GM12878 (cell line): Measurements from ENCODE around the gene GOLGA2. TPM values are rescaled to one million over a fixed set of nuclear protein-coding genes. Genes with fewer than 3 reads are reported as not detected.

Experiments used
- ATAC-seq: fragments of 200-7000 bp; cut with Tn5 transposase; 3 replicates; pipeline ENCODE4 v1.9.1; 2020; ENCODE audit warnings: mild to moderate bottlenecking, moderate library complexity
- BruUV-seq: library from RNA; stranded (reverse); fragments of 400-500 nt; replicated peaks from 2 replicates; lab custom pipeline; 2021; lab: Mats Ljungman, UMichigan
- CTCF ChIA-PET: fragments of 300-600 bp; sonication (Branson Sonifier 250); formaldehyde crosslinking; extraction: SDS; loops from one replicate; lab custom pipeline; 2021; ENCODE audit warnings: inconsistent platforms; lab: Yijun Ruan, JAX
- POLR2A ChIA-PET: fragments of 350-600 bp; formaldehyde crosslinking; extraction: SDS; loops from one replicate; lab custom pipeline; 2021; ENCODE audit warnings: inconsistent platforms; lab: Charles Lee
- RAD21 ChIA-PET: fragments of 300-600 bp; sonication (Branson Sonifier 250); formaldehyde crosslinking; loops from one replicate; lab custom pipeline; 2023; ENCODE audit warnings: antibody characterized with exemption; ENCODE audit not compliant: unreplicated experiment; lab: Charles Lee
- SMC1A ChIA-PET: fragments of 300-600 bp; sonication (Branson Sonifier 250); formaldehyde crosslinking; loops from one replicate; lab custom pipeline; 2023; ENCODE audit not compliant: unreplicated experiment, uncharacterized antibody; lab: Charles Lee
- DNase-seq: peaks from one replicate; pipeline ENCODE4 v3.0.0-alpha.2; 2011; ENCODE audit warnings: low read depth, low spot score
- FAIRE-seq: peaks from 3 replicates; lab custom pipeline; 2011; peaks lifted over from hg19 to GRCh38; lab: Jason Lieb, UNC
- H2AFZ ChIP-seq: 2 replicates; pipeline ENCODE4 v1.6.0; 2011; ENCODE audit warnings: low read depth, low read length, control low read depth; ENCODE audit not compliant: control insufficient read depth
- H3K27ac ChIP-seq: 2 replicates; pipeline ENCODE4 v1.5.1; 2011; ENCODE audit warnings: control low read depth; ENCODE audit not compliant: control insufficient read depth, insufficient read depth
- H3K27me3 ChIP-seq, 2 experiments: replicated peaks in 1 of 2; 2 replicates each; pipeline versions ENCODE4 v1.6.0 to v1.6.1; 2011; ENCODE audit warnings: low read length in 1 of 2; ENCODE audit not compliant: control insufficient read depth in 2 of 2, insufficient read depth in 2 of 2
- H3K36me3 ChIP-seq, 2 experiments: 2 replicates each; pipeline ENCODE4 v1.5.1; 2011; ENCODE audit warnings: low read length in 1 of 2; ENCODE audit not compliant: control insufficient read depth in 2 of 2, insufficient read depth in 2 of 2
- H3K4me1 ChIP-seq: 2 replicates; pipeline ENCODE4 v1.6.1; 2011; ENCODE audit warnings: mild to moderate bottlenecking, low read length, moderate library complexity, mixed read lengths; ENCODE audit not compliant: control insufficient read depth, insufficient read depth
- H3K4me2 ChIP-seq: 2 replicates; pipeline ENCODE4 v1.6.0; 2011; ENCODE audit warnings: control low read depth; ENCODE audit not compliant: control insufficient read depth, insufficient read depth
- H3K4me3 ChIP-seq: fragments of 200-600 bp; sonication (generic); 2 replicates; pipeline ENCODE4 v1.5.1; 2016
- H3K79me2 ChIP-seq: 2 replicates; pipeline ENCODE4 v1.6.0; 2011; ENCODE audit warnings: low read length; ENCODE audit not compliant: control insufficient read depth, insufficient read depth
- H3K9ac ChIP-seq: 2 replicates; pipeline ENCODE4 v1.8.0; 2011; ENCODE audit warnings: low read length, control low read depth, mixed read lengths; ENCODE audit not compliant: control insufficient read depth, insufficient read depth
- H3K9me3 ChIP-seq: replicated peaks from 3 replicates; pipeline ENCODE4 v1.5.1; 2011; ENCODE audit warnings: mild to moderate bottlenecking, low read length; ENCODE audit not compliant: control insufficient read depth, insufficient read depth
- H4K20me1 ChIP-seq: 2 replicates; pipeline ENCODE4 v1.6.0; 2011; ENCODE audit not compliant: control insufficient read depth, insufficient read depth
- EED ChIP-seq: sonication (generic); IDR thresholded peaks from 2 replicates; pipeline ENCODE4 v1.6.1; 2016; ENCODE audit warnings: antibody characterized with exemption, low read depth
- IKZF1 ChIP-seq: fragments of 450-650 bp; conservative IDR thresholded peaks from 2 replicates; pipeline ENCODE4 v1.6.1; 2017; ENCODE audit warnings: antibody characterized with exemption, mild to moderate bottlenecking
- IRF3 ChIP-seq: fragments of 450-650 bp; IDR thresholded peaks from 2 replicates; pipeline ENCODE4 v1.6.1; 2014; ENCODE audit warnings: mild to moderate bottlenecking
- KAT2A ChIP-seq: conservative IDR thresholded peaks from 2 replicates; pipeline ENCODE4 v1.6.1; 2011; ENCODE audit warnings: low read depth, low read length; ENCODE audit not compliant: control insufficient read depth
- LARP7 ChIP-seq: fragments of 450-650 bp; IDR thresholded peaks from 2 replicates; pipeline ENCODE4 v1.6.1; 2017; ENCODE audit warnings: mild to moderate bottlenecking
- PAX5 ChIP-seq: IDR thresholded peaks from 2 replicates; pipeline ENCODE4 v1.6.1; 2011; ENCODE audit warnings: low read depth, low read length, borderline replicate concordance
- POLR2A ChIP-seq: IDR thresholded peaks from 2 replicates; pipeline ENCODE4 v1.6.1; 2011; ENCODE audit warnings: low read depth, mild to moderate bottlenecking, low read length
- POU2F2 ChIP-seq: IDR thresholded peaks from 3 replicates; pipeline ENCODE4 v1.6.1; 2011; ENCODE audit warnings: low read depth, mild to moderate bottlenecking, low read length, borderline replicate concordance
- RAD51 ChIP-seq: fragments of 450-650 bp; IDR thresholded peaks from 2 replicates; pipeline ENCODE4 v1.6.1; 2016; ENCODE audit warnings: moderate library complexity, mild to moderate bottlenecking, inconsistent platforms
- RFX5 ChIP-seq: IDR thresholded peaks from 2 replicates; pipeline ENCODE4 v1.6.1; 2011; ENCODE audit warnings: low read depth, low read length, improper control_type of control experiment
- SUPT20H ChIP-seq: IDR thresholded peaks from 2 replicates; pipeline ENCODE4 v1.6.1; 2011; ENCODE audit warnings: low read depth, mild to moderate bottlenecking, low read length, moderate library complexity, borderline replicate concordance; ENCODE audit not compliant: control insufficient read depth
- YY1 ChIP-seq: IDR thresholded peaks from 2 replicates; pipeline ENCODE4 v1.6.1; 2011; ENCODE audit warnings: low read depth, mild to moderate bottlenecking, low read length
- ZBED1 ChIP-seq: IDR thresholded peaks from 2 replicates; pipeline ENCODE4 v1.6.1; 2016; ENCODE audit warnings: borderline replicate concordance
- ZNF274 ChIP-seq: IDR thresholded peaks from one replicate; pipeline ENCODE4 v1.8.0; 2011; ENCODE audit not compliant: insufficient read length, insufficient read depth
- ZNF622 ChIP-seq: fragments of 450-650 bp; IDR thresholded peaks from 2 replicates; pipeline ENCODE4 v1.6.1; 2017; ENCODE audit warnings: mild to moderate bottlenecking, inconsistent platforms
- WGBS: methylation state at CpG from one replicate; pipeline ENCODE4 v1.1.6; 2016; ENCODE audit warnings: low lambda C conversion rate; ENCODE audit not compliant: insufficient replicate concordance, insufficient coverage; ENCODE audit errors: missing lambda C conversion rate; 5-methylcytosine and 5-hydroxymethylcytosine counted together
- in situ Hi-C: fragments of 300-500 bp; cut with MboI; formaldehyde crosslinking; loops from 9 replicates; pipeline ENCODE4 v1.14.3; 2018; ENCODE audit warnings: mixed read lengths
- intact Hi-C: fragments of 100-400 bp; cut with micrococcal nuclease; formaldehyde crosslinking; loops from one replicate; pipeline ENCODE4 v1.14.2; 2022; ENCODE audit not compliant: unreplicated experiment
- polyA plus RNA-seq, 11 experiments: library from polyadenylated mRNA; depleted of rRNA in 4 of 11; unstranded in 6 of 11; stranded (reverse) in 5 of 11; fragments of >200 nt; fragmentation: Nextera tagmentation in 4 of 11; fragmentation: Illumina TruSeq in 1 of 11; extraction: Ambion mirVana in 4 of 11; extraction: Trizol in 1 of 11; gene quantifications; 1 replicate in 1 of 11; 2 replicates in 10 of 11; pipeline versions ENCODE4 v1.2.1 to v1.2.3, GENCODE V29; 2011 to 2016; ENCODE audit warnings: inconsistent platforms in 2 of 11, missing spikeins in 2 of 11, low read depth in 1 of 11
- total RNA-seq, 4 experiments: library from RNA; depleted of rRNA in 3 of 4; stranded (reverse); fragments of >200 nt in 3 of 4; fragmentation: Illumina TruSeq in 1 of 4; extraction: Trizol in 1 of 4; gene quantifications; 2 replicates each; pipeline versions ENCODE4 v1.2.1 to v1.2.3, GENCODE V29; 2013 to 2021

GOLGA2 gene
- total and polyA plus RNA-seq, 10 of the 15 experiments (the other 5 are each of a cell fraction or from before 2014, with no cell fraction given) = 5.9 to 32.6 (median 19.7) TPM

DNA sequence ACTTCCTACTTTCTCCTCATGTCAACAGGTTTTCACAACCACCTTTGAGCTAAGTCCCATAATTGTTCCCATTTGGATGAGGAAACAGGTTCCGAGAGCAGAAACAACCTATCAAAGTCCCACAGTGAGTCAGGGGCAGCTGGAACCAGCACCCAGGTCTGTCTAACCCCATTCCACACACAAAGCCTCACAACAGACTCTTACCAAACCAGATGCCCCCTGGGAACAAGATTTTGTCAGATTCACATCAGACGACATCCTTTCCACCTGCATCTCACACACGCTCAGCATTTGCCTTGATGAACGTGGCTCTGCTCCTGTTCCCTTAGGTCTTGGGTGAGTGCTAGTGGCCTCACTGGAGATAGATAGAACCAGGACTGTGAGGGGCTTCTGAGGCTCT, 17.3 kb upstream of the GOLGA2 start:
- ChIA-PET POLR2A (interaction anchor here (0.6 kb wide), 1 partner anchor 101 kb away, joined by 3 read pairs; no protein-coding TSS in a partner anchor), SMC1A (interaction anchor here (0.6 to 4.2 kb wide), 6 partner anchors 17 to 221 kb away, joined by 3 to 23 read pairs (median 4); partner anchors contain the start of genes GOLGA2 and SWI5), CTCF (interaction anchor here (0.5 to 1.8 kb wide), 4 partner anchors 11 to 432 kb away, joined by 3 to 8 read pairs (median 5); no protein-coding TSS in a partner anchor), RAD21 (interaction anchor here (1.1 kb wide), 1 partner anchor 51 kb away, joined by 3 read pairs; no protein-coding TSS in a partner anchor)
- no peaks in the 10 kb centered on the region for H3K36me3 ChIP-seq
- no peaks in the 10 kb centered on the region for H3K27me3 ChIP-seq
- DNase-seq = no peak
- no peak overlapping the region for H3K4me3 ChIP-seq
- no peak for FAIRE-seq
- in situ Hi-C loops (no loop called here), intact Hi-C loops (no loop called here)
- H3K4me2 ChIP-seq = no peak overlapping the region
- no peak overlapping the region for H3K9ac ChIP-seq
- H3K79me2 ChIP-seq = no peaks in the 10 kb centered on the region
- no peak overlapping the region for H3K27ac ChIP-seq
- H3K4me1 ChIP-seq = no peaks in the 10 kb centered on the region
- H4K20me1 ChIP-seq = no peaks in the 10 kb centered on the region
- no peak overlapping the region for H2AFZ ChIP-seq
- no TSS peak for BruUV-seq
- ATAC-seq = no peak
- 47% methylated on average over 4 of the region's 4 CpGs for WGBS
- no peaks in the 10 kb centered on the region for H3K9me3 ChIP-seq
- TF ChIP-seq POLR2A = no peak
- TF ChIP-seq IKZF1 = 0 out of 2 replicates have a peak, but pooled peaks have one; percentile 11

GRCh38 chr9:128292009-128292408, 16.2 kb upstream of the GOLGA2 start:
- Histone ChIP-seq H3K36me3 (no peaks in the 10 kb centered on the region), H3K4me3 (no peak overlapping the region), H3K27ac (no peak overlapping the region), H3K4me2 (no peak overlapping the region), H3K9me3 (no peaks in the 10 kb centered on the region), H3K79me2 (no peaks in the 10 kb centered on the region), H4K20me1 (no peaks in the 10 kb centered on the region), H2AFZ (no peak overlapping the region), H3K9ac (no peak overlapping the region), H3K27me3 (no peaks in the 10 kb centered on the region), H3K4me1 (no peaks in the 10 kb centered on the region)
- no TSS peak for BruUV-seq
- ChIA-PET POLR2A (interaction anchor here (0.6 kb wide), 1 partner anchor 246 kb away, joined by 6 read pairs; no protein-coding TSS in a partner anchor), SMC1A (interaction anchor here (0.7 to 4.2 kb wide), 4 partner anchors 16 to 49 kb away, joined by 3 to 23 read pairs (median 4); partner anchors contain the start of genes GOLGA2 and SWI5), RAD21 (interaction anchor here (0.6 to 1.1 kb wide), 2 partner anchors 77 to 129 kb away, joined by 4 to 5 read pairs; partner anchors contain the start of gene CERCAM), CTCF (interaction anchor here (0.7 to 1.8 kb wide), 6 partner anchors 10 to 70 kb away, joined by 3 to 8 read pairs (median 4); no protein-coding TSS in a partner anchor)
- FAIRE-seq (no peak), DNase-seq (no peak), ATAC-seq (peak; percentile 55)
- WGBS = 54% methylated on average over 3 of the region's 3 CpGs
- intact Hi-C loops (no loop called here), in situ Hi-C loops (no loop called here)
- TF ChIP-seq PAX5 = no peak
- TF ChIP-seq YY1 = no peak
- no peak for TF ChIP-seq KAT2A
- no peak for TF ChIP-seq EED
- no peak; the same call in 2 of the 3 replicates for TF ChIP-seq POU2F2
- no peak for TF ChIP-seq IRF3
- TF ChIP-seq ZBED1 = no peak
- TF ChIP-seq LARP7 = no peak
- TF ChIP-seq RFX5 = no peak
- TF ChIP-seq SUPT20H = no peak
- TF ChIP-seq ZNF622 = no peak
- no peak for TF ChIP-seq ZNF274
- peak; percentile 23; the same call in 1 of the 2 replicates for TF ChIP-seq RAD51
